GM23338 (cell line): ENCODE results near the gene SCRT2. TPM values are rescaled to one million over a fixed set of nuclear protein-coding genes. Genes with fewer than 3 reads are reported as not detected.

Source experiments
- ATAC-seq: fragments of 200-7000 bp; cut with Tn5 transposase; 3 replicates; pipeline ENCODE4 v1.9.1; 2020
- DNase-seq: peaks from one replicate; pipeline ENCODE4 v3.0.0-alpha.2; 2015; ENCODE audit warnings: low spot score
- H2AFZ ChIP-seq: fragments of 200-600 bp; sonication (generic); 2 replicates; pipeline ENCODE4 v1.8.0; 2016; ENCODE audit warnings: antibody characterized with exemption, mild to moderate bottlenecking, moderate library complexity
- H3F3A ChIP-seq: fragments of 200-600 bp; sonication (generic); replicated peaks from 2 replicates; pipeline ENCODE4 v1.8.0; 2017; ENCODE audit warnings: antibody characterized with exemption, mixed run types, low read depth
- H3K27ac ChIP-seq: fragments of 200-600 bp; sonication (generic); 2 replicates; pipeline ENCODE4 v1.6.1; 2016; ENCODE audit warnings: low read depth
- H3K27me3 ChIP-seq: fragments of 200-600 bp; sonication (generic); 2 replicates; pipeline ENCODE4 v1.8.0; 2016; ENCODE audit warnings: mild to moderate bottlenecking, mixed run types, moderate library complexity; ENCODE audit not compliant: insufficient read depth
- H3K36me3 ChIP-seq: fragments of 200-600 bp; sonication (generic); 2 replicates; pipeline ENCODE4 v1.8.0; 2016; ENCODE audit warnings: mild to moderate bottlenecking; ENCODE audit not compliant: insufficient read depth
- H3K4me1 ChIP-seq: fragments of 200-600 bp; sonication (generic); 2 replicates; pipeline ENCODE4 v1.8.0; 2016; ENCODE audit warnings: mild to moderate bottlenecking, moderate library complexity; ENCODE audit not compliant: insufficient read depth
- H3K4me2 ChIP-seq: fragments of 200-600 bp; sonication (generic); 2 replicates; pipeline ENCODE4 v1.7.1; 2017; ENCODE audit warnings: mixed run types
- H3K4me3 ChIP-seq: fragments of 200-600 bp; sonication (generic); 2 replicates; pipeline ENCODE4 v1.6.1; 2016; ENCODE audit warnings: mixed run types
- H3K79me2 ChIP-seq: fragments of 200-600 bp; sonication (generic); replicated peaks from 2 replicates; pipeline ENCODE4 v1.8.0; 2017; ENCODE audit warnings: mild to moderate bottlenecking; ENCODE audit not compliant: insufficient read depth
- H3K9me2 ChIP-seq: fragments of 200-600 bp; sonication (generic); 2 replicates; pipeline ENCODE4 v1.8.0; 2017; ENCODE audit not compliant: insufficient read depth
- H4K20me1 ChIP-seq: fragments of 200-600 bp; sonication (generic); replicated peaks from 2 replicates; pipeline ENCODE4 v1.8.0; 2017; ENCODE audit warnings: mild to moderate bottlenecking; ENCODE audit not compliant: insufficient read depth
- H3K27ac Mint-ChIP-seq: 2 replicates; pipeline ENCODE4 v1.8.0; 2020; ENCODE audit warnings: inconsistent platforms, mild to moderate bottlenecking, moderate library complexity, mixed read lengths
- H3K27me3 Mint-ChIP-seq: 3 replicates; pipeline ENCODE4 v1.8.0; 2022; ENCODE audit warnings: low read depth, mild to moderate bottlenecking, moderate library complexity, mixed read lengths, inconsistent platforms; ENCODE audit not compliant: insufficient read depth, poor library complexity
- H3K36me3 Mint-ChIP-seq: 3 replicates; pipeline ENCODE4 v1.8.0; 2021; ENCODE audit warnings: low read depth, mild to moderate bottlenecking, inconsistent platforms, moderate library complexity, mixed read lengths
- H3K4me1 Mint-ChIP-seq: 3 replicates; pipeline ENCODE4 v1.8.0; 2020; ENCODE audit warnings: mild to moderate bottlenecking, inconsistent platforms, mixed read lengths
- H3K4me3 Mint-ChIP-seq: 3 replicates; pipeline ENCODE4 v1.8.0; 2021; ENCODE audit warnings: moderate library complexity, mild to moderate bottlenecking, inconsistent platforms, mixed read lengths
- H3K9me3 Mint-ChIP-seq: 3 replicates; pipeline ENCODE4 v1.8.0; 2020; ENCODE audit warnings: moderate library complexity, mild to moderate bottlenecking, inconsistent platforms, mixed read lengths
- CTCF ChIP-seq, 2 experiments: fragments of 200-600 bp in 1 of 2; sonication (generic) in 1 of 2; conservative IDR thresholded peaks; 2 replicates each; pipeline versions ENCODE4 v1.5.1 to v1.6.1; 2016 to 2017; ENCODE audit warnings: antibody characterized with exemption in 2 of 2, low read depth in 2 of 2, mild to moderate bottlenecking in 2 of 2, moderate library complexity in 1 of 2
- ETS1 ChIP-seq: IDR thresholded peaks from 2 replicates; pipeline ENCODE4 v1.6.1; 2016; ENCODE audit warnings: antibody characterized with exemption
- ZNF331 ChIP-seq: fragments of 250-450 bp; sonication (Bioruptor Pico); IDR thresholded peaks from 2 replicates; pipeline ENCODE4 v1.5.0; 2020; ENCODE audit warnings: low read depth, mild to moderate bottlenecking, moderate library complexity
- ZNF462 ChIP-seq: fragments of 250-450 bp; sonication (Bioruptor Pico); IDR thresholded peaks from 2 replicates; pipeline ENCODE4 v1.5.0; 2020; ENCODE audit warnings: mild to moderate bottlenecking, moderate library complexity
- polyA plus RNA-seq: library from polyadenylated mRNA; unstranded; fragments of >200 nt; fragmentation: Nextera tagmentation; extraction: Ambion mirVana; gene quantifications from 2 replicates; pipeline ENCODE4 v1.2.1, GENCODE V29; 2016
- total RNA-seq: library from RNA; depleted of rRNA; stranded (reverse); fragments of >200 nt; shearing (Covaris generic); gene quantifications from 2 replicates; pipeline ENCODE4 v1.2.3, GENCODE V29; 2014

The SCRT2 gene
- total and polyA plus RNA-seq, 2 experiments from 2014 or later = 0.31 TPM; not detected in 1

GRCh38 chr20:688809-689212 is 13.2 kb upstream of the SCRT2 start (continued):
- TF ChIP-seq ZNF462 (CRISPR knock-in tag) = peak; percentile 29; the same call in 1 of the 2 replicates
- peak; percentile 28 to 30; a peak in 3 of 4 replicates for TF ChIP-seq CTCF (conservative IDR thresholded peaks at IDR 0.05; ENCODE audit: low read depth in 2 of 2)
- no peak for TF ChIP-seq ZNF331

GRCh38 chr20:687468-688203 is 12.0 kb upstream of the SCRT2 start:
- H3K36me3 ChIP-seq = no peaks in the 10 kb centered on the region
- no peak overlapping the region for H3K27ac ChIP-seq
- no peaks in the 10 kb centered on the region for H3K79me2 ChIP-seq
- peaks cover 6% of the 10 kb centered on the region; the same call in 1 of the 2 replicates for H3K4me1 ChIP-seq
- H3K4me3 Mint-ChIP-seq = no peak overlapping the region
- H3K9me3 Mint-ChIP-seq = no peaks in the 10 kb centered on the region
- DNase-seq (no peak), ATAC-seq (peak; percentile 14; the same call in 2 of the 3 replicates)
- H3K27ac Mint-ChIP-seq = no peak overlapping the region
- H3K4me2 ChIP-seq = no peak overlapping the region
- no peaks in the 10 kb centered on the region for H3K27me3 ChIP-seq
- H3K36me3 Mint-ChIP-seq = no peaks in the 10 kb centered on the region
- H3K9me2 ChIP-seq = no peaks in the 10 kb centered on the region
- H3K27me3 Mint-ChIP-seq = peaks cover 9% of the 10 kb centered on the region
- no peaks in the 10 kb centered on the region for H4K20me1 ChIP-seq
- 0 out of 2 replicates have a peak, but pooled peaks cover 4% of the 10 kb centered on the region for H3F3A ChIP-seq
- H3K4me1 Mint-ChIP-seq = peaks cover 21% of the 10 kb centered on the region
- no peak overlapping the region for H3K4me3 ChIP-seq
- H2AFZ ChIP-seq = no peak overlapping the region
- no peak for TF ChIP-seq ETS1
- TF ChIP-seq ZNF462 (CRISPR knock-in tag) = no peak
